Mesenchymal stem cell (in vitro differentiated cells and primary cell): ENCODE data around the gene IRF2BP2.

Experiments used
- DNase-seq: peaks from one replicate; pipeline ENCODE4 v3.0.0-alpha.2; 2013
- H2AFZ ChIP-seq: one replicate; pipeline ENCODE4 v1.6.1; 2013; ENCODE audit warnings: low read depth, mild to moderate bottlenecking, control low read depth, inconsistent platforms, low read length, moderate library complexity
- H2AK5ac ChIP-seq: 2 replicates; pipeline ENCODE4 v1.6.1; 2013; ENCODE audit warnings: low read length, moderate library complexity, mild to moderate bottlenecking, inconsistent platforms; ENCODE audit not compliant: severe bottlenecking
- H2BK120ac ChIP-seq: one replicate; pipeline ENCODE4 v1.6.1; 2013; ENCODE audit warnings: low read depth, mild to moderate bottlenecking, inconsistent platforms, low read length, moderate library complexity
- H2BK12ac ChIP-seq, 2 experiments: one replicate each; pipeline ENCODE4 v1.6.1; 2013; ENCODE audit warnings: inconsistent platforms in 2 of 2, low read length in 2 of 2, mild to moderate bottlenecking in 2 of 2, moderate library complexity in 2 of 2, control low read depth in 1 of 2
- H2BK15ac ChIP-seq: one replicate; pipeline ENCODE4 v1.6.1; 2013; ENCODE audit warnings: mild to moderate bottlenecking, low read depth, inconsistent platforms; ENCODE audit not compliant: poor library complexity, severe bottlenecking
- H2BK5ac ChIP-seq: 2 replicates; pipeline ENCODE4 v1.6.1; 2013; ENCODE audit warnings: low read depth, mild to moderate bottlenecking, low read length, control low read depth, inconsistent platforms; ENCODE audit not compliant: poor library complexity, severe bottlenecking
- H3K14ac ChIP-seq, 2 experiments: one replicate each; pipeline ENCODE4 v1.6.1; 2013; ENCODE audit warnings: inconsistent platforms in 2 of 2, low read length in 2 of 2, control low read depth in 1 of 2, mild to moderate bottlenecking in 1 of 2, moderate library complexity in 1 of 2
- H3K18ac ChIP-seq, 2 experiments: one replicate each; pipeline ENCODE4 v1.6.1; 2013; ENCODE audit warnings: inconsistent platforms in 2 of 2, low read length in 2 of 2, control low read depth in 1 of 2, low read depth in 1 of 2, mild to moderate bottlenecking in 1 of 2
- H3K23ac ChIP-seq, 2 experiments: one replicate each; pipeline ENCODE4 v1.6.1; 2013; ENCODE audit warnings: inconsistent platforms in 2 of 2, low read length in 2 of 2, mild to moderate bottlenecking in 2 of 2, moderate library complexity in 2 of 2, control low read depth in 1 of 2
- H3K27ac ChIP-seq: 2 replicates; pipeline ENCODE4 v1.5.1; 2013; ENCODE audit warnings: mild to moderate bottlenecking, moderate library complexity, low read length, control low read depth, inconsistent platforms; ENCODE audit not compliant: poor library complexity, severe bottlenecking
- H3K27me3 ChIP-seq, 2 experiments: 2 replicates each; pipeline versions ENCODE4 v1.6.1 to v1.7.0; 2013; ENCODE audit warnings: low read length in 2 of 2, mild to moderate bottlenecking in 2 of 2, moderate library complexity in 2 of 2, control low read depth in 1 of 2, inconsistent platforms in 1 of 2; ENCODE audit not compliant: control insufficient read depth in 1 of 2, insufficient read depth in 1 of 2
- H3K36me3 ChIP-seq, 2 experiments: 2 replicates each; pipeline versions ENCODE4 v1.6.1 to v1.7.0; 2013; ENCODE audit warnings: low read length in 2 of 2, control low read depth in 1 of 2, inconsistent platforms in 1 of 2, low read depth in 1 of 2, mild to moderate bottlenecking in 1 of 2; ENCODE audit not compliant: insufficient read depth in 2 of 2, control insufficient read depth in 1 of 2
- H3K4ac ChIP-seq, 2 experiments: one replicate each; pipeline ENCODE4 v1.6.1; 2013; ENCODE audit warnings: inconsistent platforms in 2 of 2, low read length in 2 of 2, mild to moderate bottlenecking in 2 of 2, moderate library complexity in 2 of 2, control low read depth in 1 of 2, low read depth in 1 of 2
- H3K4me1 ChIP-seq: 2 replicates; pipeline ENCODE4 v1.6.1; 2013; ENCODE audit warnings: low read depth, low read length, control low read depth; ENCODE audit not compliant: control insufficient read depth, insufficient read depth
- H3K4me2 ChIP-seq: 2 replicates; pipeline ENCODE4 v1.6.1; 2013; ENCODE audit warnings: low read length, mild to moderate bottlenecking, inconsistent platforms; ENCODE audit not compliant: poor library complexity, severe bottlenecking
- H3K4me3 ChIP-seq, 2 experiments: 2 replicates each; pipeline versions ENCODE4 v1.5.1 to v1.7.0; 2013; ENCODE audit warnings: low read length in 2 of 2, mild to moderate bottlenecking in 2 of 2, control low read depth in 1 of 2, low read depth in 1 of 2; ENCODE audit not compliant: insufficient read depth in 1 of 2
- H3K79me1 ChIP-seq: replicated peaks from 2 replicates; pipeline ENCODE4 v1.6.1; 2013; ENCODE audit warnings: mild to moderate bottlenecking, control low read depth, low read length, inconsistent platforms; ENCODE audit not compliant: poor library complexity, severe bottlenecking
- H3K9ac ChIP-seq: 2 replicates; pipeline ENCODE4 v1.7.0; 2013; ENCODE audit warnings: mild to moderate bottlenecking, low read length, moderate library complexity
- H3K9me3 ChIP-seq: 2 replicates; pipeline ENCODE4 v1.7.0; 2013; ENCODE audit warnings: mild to moderate bottlenecking, low read length; ENCODE audit not compliant: control insufficient read depth
- H4K8ac ChIP-seq: one replicate; pipeline ENCODE4 v1.6.1; 2013; ENCODE audit warnings: inconsistent platforms, mild to moderate bottlenecking, low read length, moderate library complexity
- H4K91ac ChIP-seq: one replicate; pipeline ENCODE4 v1.6.1; 2013; ENCODE audit warnings: mild to moderate bottlenecking, low read length, inconsistent platforms
- WGBS: methylation state at CpG from one replicate; pipeline ENCODE4 v1.1.7; 2013; ENCODE audit warnings: mixed read lengths; 5-methylcytosine and 5-hydroxymethylcytosine counted together

Gene IRF2BP2

DNA sequence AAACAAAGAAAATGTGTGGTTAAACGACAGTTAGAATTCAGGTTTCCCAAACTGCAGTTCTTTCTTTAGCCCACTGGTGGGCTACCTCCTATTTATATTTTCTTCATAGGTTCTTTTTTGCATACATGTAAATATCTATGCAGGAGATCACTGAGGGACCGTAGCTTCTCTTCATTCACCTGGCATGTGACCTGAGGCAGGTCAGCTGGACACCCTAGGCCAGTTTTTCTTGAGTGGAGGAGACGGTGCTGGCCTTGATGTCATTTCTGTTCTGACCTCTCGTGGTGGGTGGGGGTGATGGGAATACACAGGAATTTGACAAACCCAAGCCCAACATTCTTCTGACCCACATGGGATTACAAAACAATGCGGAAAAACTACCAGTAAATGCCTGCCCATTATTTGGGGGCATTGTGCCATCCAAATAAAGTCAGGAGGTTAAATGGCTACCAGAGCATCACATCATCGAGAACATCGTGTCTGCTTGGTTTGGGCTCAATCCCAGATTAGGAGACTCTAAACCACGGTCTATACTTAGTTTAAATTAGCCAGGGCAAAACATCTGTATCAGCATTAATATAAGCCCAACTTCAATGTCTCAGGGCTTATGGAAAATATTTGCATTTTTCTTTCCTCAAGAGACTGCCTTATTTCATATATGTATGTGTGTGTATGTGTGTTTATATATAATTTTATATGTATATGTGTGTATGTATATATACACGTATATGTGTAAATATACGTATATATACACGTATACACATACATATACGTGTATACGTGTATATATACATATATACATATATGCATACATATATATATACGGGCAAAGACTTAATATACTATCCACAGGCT is 7.4 kb upstream of the IRF2BP2 start:
- H4K91ac ChIP-seq = no peak overlapping the region
- H3K36me3 ChIP-seq = no peaks in the 10 kb centered on the region
- no peak overlapping the region for H3K23ac ChIP-seq
- peak overlapping the region; percentile 64 for H2BK120ac ChIP-seq
- H2BK15ac ChIP-seq = no peak overlapping the region
- H3K4ac ChIP-seq = peak overlapping the region; percentile 57 to 70
- peak overlapping the region; percentile 47 for H4K8ac ChIP-seq
- peak overlapping the region; percentile 86 for H3K27ac ChIP-seq
- no peak overlapping the region for H3K4me2 ChIP-seq
- H3K9ac ChIP-seq = peak overlapping the region; percentile 88
- H3K18ac ChIP-seq = peak overlapping the region; percentile 23 to 55
- no peak overlapping the region for H2BK5ac ChIP-seq
- H2AK5ac ChIP-seq = peak overlapping the region; percentile 51
- H2BK12ac ChIP-seq = peak overlapping the region; percentile 7 to 93
- no peak for DNase-seq
- H3K79me1 ChIP-seq = no peaks in the 10 kb centered on the region
- H3K4me1 ChIP-seq = peaks cover 14% of the 10 kb centered on the region
- H3K27me3 ChIP-seq = no peaks in the 10 kb centered on the region
- peak overlapping the region in 1 of 2 experiments; percentile 6 for H3K4me3 ChIP-seq
- H3K9me3 ChIP-seq = no peaks in the 10 kb centered on the region
- no peak overlapping the region for H3K14ac ChIP-seq
- 79% methylated on average over 9 of the region's 14 CpGs for WGBS
- no peak overlapping the region for H2AFZ ChIP-seq

DNA sequence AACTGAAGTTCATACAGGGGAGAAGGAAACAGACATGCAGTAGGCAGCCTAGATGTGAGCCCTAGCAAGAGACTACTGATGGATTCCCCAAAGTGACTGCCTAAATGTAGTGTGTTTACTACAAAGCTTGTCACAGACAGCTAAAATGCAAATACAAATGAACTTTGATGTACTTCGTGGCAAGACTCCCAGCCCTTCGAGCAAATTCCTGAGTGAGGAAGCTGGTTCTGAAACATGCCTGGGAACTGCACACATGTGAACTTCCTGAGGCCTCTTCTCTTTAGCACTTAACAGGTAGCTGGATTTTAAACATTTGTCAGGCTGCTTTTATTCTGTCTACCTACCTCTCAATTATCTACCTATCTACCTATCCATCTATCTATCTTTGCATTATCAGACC is 6.7 kb upstream of the IRF2BP2 start:
- H2BK15ac ChIP-seq = no peak overlapping the region
- H3K4ac ChIP-seq = peak overlapping the region in 1 of 2 experiments; percentile 41
- peak overlapping the region; percentile 31 for H4K8ac ChIP-seq
- H3K4me3 ChIP-seq = no peak overlapping the region
- no peak for DNase-seq
- H2BK5ac ChIP-seq = no peak overlapping the region
- peak overlapping the region; percentile 84 for H2AK5ac ChIP-seq
- no peaks in the 10 kb centered on the region for H3K36me3 ChIP-seq
- WGBS = 21% methylated on average over 2 of the region's 2 CpGs
- no peaks in the 10 kb centered on the region for H3K9me3 ChIP-seq
- H2BK12ac ChIP-seq = peak overlapping the region in 1 of 2 experiments; percentile 43
- peak overlapping the region; percentile 88 for H3K9ac ChIP-seq
- no peaks in the 10 kb centered on the region for H3K79me1 ChIP-seq
- no peaks in the 10 kb centered on the region for H3K27me3 ChIP-seq
- H3K4me1 ChIP-seq = peaks cover 15% of the 10 kb centered on the region
- peak overlapping the region; percentile 8 for H3K27ac ChIP-seq
- H3K4me2 ChIP-seq = no peak overlapping the region
- peak overlapping the region; percentile 61 to 87 for H3K18ac ChIP-seq
- H2BK120ac ChIP-seq = no peak overlapping the region
- H3K14ac ChIP-seq = no peak overlapping the region
- no peak overlapping the region for H2AFZ ChIP-seq
- H4K91ac ChIP-seq = peak overlapping the region; percentile 61
- H3K23ac ChIP-seq = no peak overlapping the region

DNA sequence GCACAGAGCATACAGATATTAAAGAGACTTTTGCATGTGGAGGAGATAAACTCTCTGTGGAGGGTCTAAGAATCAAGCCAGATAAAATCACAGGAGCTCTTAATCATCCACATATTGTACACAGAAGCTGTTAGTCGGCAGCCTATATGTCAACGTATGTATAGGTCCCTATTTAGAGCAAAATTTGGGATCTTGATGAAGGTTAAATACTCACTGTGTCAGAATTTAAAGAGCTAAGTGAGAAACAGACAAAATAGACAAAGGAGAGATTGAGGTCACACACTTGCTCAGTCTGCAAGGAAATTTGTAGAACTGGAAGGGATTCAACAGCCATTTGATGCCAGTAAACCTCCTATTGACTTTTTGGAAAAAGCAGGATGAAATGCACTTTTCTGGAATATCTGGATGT is 4.1 kb upstream of the IRF2BP2 start:
- Histone ChIP-seq H3K9me3 (no peaks in the 10 kb centered on the region), H3K4me1 (peaks cover 16% of the 10 kb centered on the region), H3K4me3 (peak overlapping the region in 1 of 2 experiments; percentile 9), H2BK12ac (peak overlapping the region in 1 of 2 experiments; percentile 61), H2AFZ (no peak overlapping the region), H3K4ac (no peak overlapping the region), H3K9ac (peak overlapping the region; percentile 97), H3K23ac (no peak overlapping the region), H2AK5ac (no peak overlapping the region), H4K91ac (no peak overlapping the region), H3K27me3 (no peaks in the 10 kb centered on the region), H3K36me3 (peaks cover 0 to 2% of the 10 kb centered on the region in 2 experiments), H3K79me1 (no peaks in the 10 kb centered on the region), H3K18ac (peak overlapping the region in 1 of 2 experiments; percentile 30), H3K14ac (no peak overlapping the region), H2BK5ac (no peak overlapping the region), H4K8ac (no peak overlapping the region), H2BK120ac (no peak overlapping the region), H2BK15ac (no peak overlapping the region), H3K27ac (peak overlapping the region; percentile 77), H3K4me2 (no peak overlapping the region)
- DNase-seq = no peak
- WGBS = 52% methylated on average over 2 of the region's 2 CpGs

DNA sequence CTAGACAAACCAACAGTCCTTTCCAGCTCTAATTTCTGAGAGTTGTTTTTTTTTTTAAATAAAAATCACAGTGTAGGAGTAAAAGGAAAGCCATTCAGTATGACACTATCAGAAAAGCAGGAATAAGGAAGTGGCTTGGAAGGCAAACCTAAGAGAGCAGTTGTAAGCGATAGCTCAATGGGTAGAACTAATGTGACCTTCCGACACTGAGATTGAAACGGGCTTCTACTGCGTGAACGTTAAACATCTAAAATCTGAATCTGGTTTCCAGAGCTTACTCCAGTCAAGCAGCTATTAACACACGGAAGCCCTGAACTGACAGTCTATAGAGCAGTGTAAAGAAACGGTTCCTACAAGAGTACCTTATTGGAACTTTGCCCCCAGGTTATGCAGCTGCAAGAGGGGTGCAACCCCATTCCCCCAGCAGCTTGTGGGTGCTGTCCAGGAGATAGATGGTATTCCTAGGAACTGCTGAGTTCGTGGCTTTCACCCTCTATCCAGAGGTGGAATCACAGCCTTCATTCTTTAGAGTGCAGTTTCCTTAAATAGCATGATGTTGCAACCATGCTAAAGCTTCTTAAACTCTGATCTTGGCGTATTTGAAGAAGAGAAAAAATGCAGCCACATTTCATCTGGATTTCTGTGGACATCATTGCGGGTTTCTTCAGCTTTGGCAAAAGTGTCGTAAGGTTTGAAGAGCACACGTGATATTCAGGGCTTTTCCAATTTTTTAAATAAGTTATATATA is 3.3 kb upstream of the IRF2BP2 start:
- peak overlapping the region in 1 of 2 experiments; percentile 79 for H3K14ac ChIP-seq
- H3K23ac ChIP-seq = no peak overlapping the region
- peaks cover 16% of the 10 kb centered on the region for H3K4me1 ChIP-seq
- no peak overlapping the region for H3K4me2 ChIP-seq
- H4K8ac ChIP-seq = peak overlapping the region; percentile 66
- peak overlapping the region; percentile 37 for H2AK5ac ChIP-seq
- peak overlapping the region; percentile 91 for H2BK120ac ChIP-seq
- H3K27me3 ChIP-seq = no peaks in the 10 kb centered on the region
- H3K27ac ChIP-seq = peak overlapping the region; percentile 97
- no peaks in the 10 kb centered on the region for H3K79me1 ChIP-seq
- H3K9me3 ChIP-seq = no peaks in the 10 kb centered on the region
- H2BK12ac ChIP-seq = peak overlapping the region; percentile 72 to 96
- peak overlapping the region; percentile 66 to 96 for H3K4ac ChIP-seq
- peak overlapping the region; percentile 74 to 95 for H3K18ac ChIP-seq
- peak overlapping the region; percentile 80 for H4K91ac ChIP-seq
- no peak overlapping the region for H2AFZ ChIP-seq
- DNase-seq = peak; percentile 94
- peak overlapping the region in 1 of 2 experiments; percentile 70 for H3K4me3 ChIP-seq
- peaks cover 1 to 10% of the 10 kb centered on the region in 2 experiments for H3K36me3 ChIP-seq
- WGBS = 17% methylated on average over 9 of the region's 12 CpGs
- H2BK15ac ChIP-seq = no peak overlapping the region
- H3K9ac ChIP-seq = peak overlapping the region; percentile 97
- peak overlapping the region; percentile 91 for H2BK5ac ChIP-seq
